ENCODE data around the gene CX3CR1.
"Not testable (repeated sequence)": the region's sequence is repeated elsewhere in the genome, so short reads cannot be mapped to it uniquely, and the experiment has no call there.

CX3CR1 gene, protein sequence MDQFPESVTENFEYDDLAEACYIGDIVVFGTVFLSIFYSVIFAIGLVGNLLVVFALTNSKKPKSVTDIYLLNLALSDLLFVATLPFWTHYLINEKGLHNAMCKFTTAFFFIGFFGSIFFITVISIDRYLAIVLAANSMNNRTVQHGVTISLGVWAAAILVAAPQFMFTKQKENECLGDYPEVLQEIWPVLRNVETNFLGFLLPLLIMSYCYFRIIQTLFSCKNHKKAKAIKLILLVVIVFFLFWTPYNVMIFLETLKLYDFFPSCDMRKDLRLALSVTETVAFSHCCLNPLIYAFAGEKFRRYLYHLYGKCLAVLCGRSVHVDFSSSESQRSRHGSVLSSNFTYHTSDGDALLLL

DNA sequence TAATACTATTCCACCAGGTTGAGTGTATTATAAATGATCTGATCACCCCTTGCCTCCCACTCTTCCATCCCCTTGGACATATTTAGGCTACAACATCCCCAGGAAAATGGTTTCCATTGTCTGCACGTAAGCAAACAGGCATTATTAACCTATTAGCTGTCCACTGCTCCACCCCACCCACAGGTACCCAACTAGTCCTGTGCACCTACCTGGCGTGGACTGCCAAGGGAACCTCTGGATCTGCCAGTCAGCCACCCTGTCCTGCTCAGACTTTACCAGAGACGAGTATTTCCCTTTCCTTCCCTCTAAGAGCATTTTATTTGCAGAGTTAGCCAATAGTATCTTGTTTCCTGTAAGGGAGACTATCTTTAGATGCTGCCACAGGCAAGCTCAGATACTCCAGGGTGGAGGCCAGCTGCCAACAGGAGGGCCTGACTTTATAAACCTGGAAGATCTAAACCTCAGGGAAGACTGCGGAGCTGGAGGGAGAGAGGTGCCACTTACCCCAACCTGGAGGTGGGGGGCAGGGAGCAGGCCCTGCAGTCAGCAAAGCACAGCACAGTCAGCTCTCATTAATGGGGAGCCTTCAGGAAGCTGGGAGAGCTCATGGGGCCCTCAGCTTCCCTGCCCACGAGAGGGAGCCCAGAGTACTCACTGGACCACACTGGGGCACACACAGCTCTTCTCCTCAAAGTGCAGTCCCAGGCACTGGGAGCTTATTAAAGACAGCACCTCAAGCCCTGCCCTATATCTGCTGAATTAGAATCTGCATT is at the start of gene CX3CR1:
CX3CR1 (minus strand) TSS at position 292 of the 773 bp plus-strand sequence. CDS start 13,527 bp downstream, outside the sequence.
- peak; percentile 18 for DNase-seq

DNA sequence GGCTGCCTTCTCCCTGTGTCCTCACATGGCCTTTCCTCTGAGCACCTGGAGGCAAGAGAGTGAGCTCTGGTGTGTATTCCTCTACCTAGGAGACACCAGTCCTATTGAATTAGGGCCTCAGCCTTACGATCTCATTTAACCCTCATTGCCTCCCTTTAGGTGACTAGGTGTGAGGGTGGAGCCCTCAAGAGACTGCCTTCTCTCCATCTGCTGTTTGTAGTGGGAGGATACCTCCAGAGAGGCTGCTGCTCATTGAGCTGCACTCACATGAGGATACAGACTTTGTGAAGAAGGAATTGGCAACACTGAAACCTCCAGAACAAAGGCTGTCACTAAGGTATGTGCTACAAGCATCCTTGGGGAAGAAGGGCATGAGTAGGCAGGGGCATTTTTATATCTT is 49.7 kb upstream of the CX3CR1 start, which contains the start of gene CCR8:
CCR8 (plus strand) TSS at position 217 of the 400 bp plus-strand sequence. CDS start 2,623 bp downstream, outside the sequence.
- DNase-seq: no peak

DNA sequence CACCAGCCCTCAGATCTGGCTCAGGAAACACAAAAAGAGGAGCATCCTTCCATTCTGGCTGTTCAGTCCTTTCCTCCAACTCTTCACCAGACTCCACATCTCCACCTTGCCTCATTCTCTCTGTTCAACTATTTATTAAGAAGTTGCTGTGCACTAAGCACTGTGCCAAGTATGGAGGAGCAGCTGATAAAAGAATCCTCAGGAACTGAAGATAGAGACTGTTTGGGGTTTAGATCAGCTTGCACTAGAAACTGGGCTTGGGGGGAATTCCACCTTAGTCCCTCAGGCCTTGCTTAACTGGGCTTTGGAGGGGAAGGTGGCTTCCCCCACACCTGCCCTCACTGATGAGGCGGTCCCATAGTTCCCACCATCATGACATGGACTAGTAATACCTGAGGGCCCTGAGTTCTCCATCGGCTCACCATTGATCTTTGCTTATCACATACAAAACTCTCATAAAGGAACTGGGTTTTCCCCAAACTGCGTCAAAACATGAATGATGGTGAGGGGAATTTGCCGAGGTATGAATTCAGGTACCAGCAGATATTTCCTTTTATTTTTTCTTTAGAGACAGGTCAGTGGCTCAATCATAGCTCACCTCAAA is 48.0 kb upstream of the CX3CR1 start:
- DNase-seq: peak; percentile 19

DNA sequence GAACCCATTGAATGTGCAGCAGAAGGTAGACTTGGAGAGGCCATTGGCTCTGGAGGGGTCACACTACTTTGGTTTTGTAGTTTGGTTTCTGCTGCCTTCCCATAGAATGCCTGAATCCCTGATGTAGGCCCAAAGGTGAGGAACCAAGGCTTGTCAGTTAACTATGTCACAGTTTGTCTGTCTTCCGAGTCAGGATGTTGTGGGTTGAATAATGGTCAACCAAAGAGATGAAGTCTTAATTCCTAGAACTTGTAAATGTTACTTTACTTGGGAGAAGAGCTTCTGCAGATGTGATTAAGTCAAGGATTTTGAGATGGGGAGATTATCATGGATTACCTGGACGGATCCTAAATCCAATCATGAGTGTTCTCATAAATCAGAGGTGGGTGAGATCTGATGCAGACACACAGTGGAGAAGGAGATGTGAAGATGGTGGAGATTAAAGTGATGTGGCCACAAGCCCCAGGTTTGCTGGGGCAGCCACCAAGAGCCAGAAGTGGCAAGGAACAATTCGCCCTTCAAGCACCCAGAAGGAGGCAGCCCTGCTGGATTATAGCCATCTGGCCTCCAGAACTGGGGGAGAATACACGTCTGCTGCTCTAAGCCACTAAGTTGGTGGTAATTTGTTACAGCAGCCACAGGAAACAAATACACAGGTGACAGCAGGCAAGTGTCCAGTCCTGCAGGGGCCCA is 47.4 kb upstream of the CX3CR1 start:
- DNase-seq: no peak

DNA sequence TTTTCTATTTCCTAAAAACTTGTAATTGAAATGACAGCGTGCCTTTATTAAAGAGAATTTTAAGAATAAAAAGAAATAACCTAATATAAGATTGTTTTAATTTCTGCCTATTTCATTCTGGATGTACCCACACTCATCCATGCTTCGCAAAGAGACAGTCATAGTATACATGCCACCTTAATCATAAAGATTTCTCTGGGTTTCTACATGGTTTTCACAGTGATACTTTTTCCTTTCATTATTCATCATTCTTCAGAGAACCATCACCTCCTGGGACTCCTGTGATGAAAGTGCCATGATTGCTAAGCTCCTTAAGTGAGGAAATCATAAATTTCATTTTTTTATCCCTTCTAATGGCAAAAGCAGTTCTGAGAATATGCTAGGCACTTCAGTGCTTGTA is 45.4 kb upstream of the CX3CR1 start:
- DNase-seq: no peak

DNA sequence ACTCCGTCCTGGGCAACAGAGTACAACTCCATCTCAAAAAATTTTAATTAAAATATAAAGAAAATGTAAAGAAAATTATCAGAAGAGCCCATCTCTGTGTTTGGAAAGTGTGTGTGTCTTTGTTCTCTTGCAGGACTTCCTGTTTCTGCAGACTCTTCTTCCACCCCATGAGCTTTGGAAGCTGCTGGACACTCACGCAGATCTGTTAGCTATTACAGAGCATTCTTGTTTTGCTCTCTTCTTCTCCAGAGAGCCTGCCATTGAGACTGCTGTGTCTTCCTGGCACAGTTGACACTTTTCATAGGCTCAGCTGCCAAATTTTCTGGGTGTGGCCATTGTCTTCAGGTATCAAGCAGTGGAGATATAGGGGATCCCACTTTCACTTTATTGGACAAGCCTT is 43.7 kb upstream of the CX3CR1 start:
- no peak for DNase-seq

DNA sequence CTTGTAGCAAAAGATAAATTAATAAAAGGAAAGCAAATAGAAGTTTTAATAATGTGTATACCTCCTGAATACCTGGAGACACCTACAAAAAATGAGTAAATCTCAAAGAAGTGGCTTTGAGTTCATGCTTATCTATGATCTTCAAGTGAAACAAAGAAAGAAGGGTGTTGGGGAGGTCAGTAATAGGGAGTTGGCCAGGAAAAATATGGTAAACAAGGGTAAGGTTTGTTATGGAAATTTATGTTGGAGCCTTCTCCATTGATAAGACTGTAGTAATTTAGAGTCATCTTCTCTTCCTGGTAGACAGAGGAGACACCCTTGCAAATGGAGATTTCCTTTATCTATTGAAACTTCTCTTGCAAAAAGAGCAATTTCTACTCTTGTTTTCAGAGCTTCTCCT is 43.1 kb upstream of the CX3CR1 start:
- no peak for DNase-seq

DNA sequence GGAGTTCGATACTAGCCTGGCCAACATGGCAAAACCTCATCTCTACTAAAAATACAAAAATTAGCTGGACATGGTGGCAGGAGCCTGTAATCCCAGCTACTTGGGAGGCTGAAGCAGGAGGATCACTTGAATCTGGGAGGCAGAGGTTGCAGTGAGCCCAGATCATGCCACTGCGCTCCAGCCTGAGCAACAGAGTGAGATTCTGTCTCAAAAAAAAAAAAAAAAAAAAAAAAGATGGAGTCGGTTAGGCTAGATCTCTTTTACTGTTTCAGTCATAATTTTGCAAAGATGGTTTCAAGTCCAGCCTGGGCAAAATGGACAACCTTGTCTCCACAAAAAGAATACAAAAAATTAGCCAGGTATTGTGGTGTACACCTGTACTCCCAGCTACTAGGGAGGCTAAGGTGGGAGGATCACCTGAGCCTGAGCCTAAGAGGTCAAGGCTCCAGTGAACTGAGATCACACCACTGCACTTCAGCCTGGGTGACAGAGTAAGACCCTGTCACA is 42.4 kb upstream of the CX3CR1 start:
- not testable (repeated sequence) for DNase-seq

DNA sequence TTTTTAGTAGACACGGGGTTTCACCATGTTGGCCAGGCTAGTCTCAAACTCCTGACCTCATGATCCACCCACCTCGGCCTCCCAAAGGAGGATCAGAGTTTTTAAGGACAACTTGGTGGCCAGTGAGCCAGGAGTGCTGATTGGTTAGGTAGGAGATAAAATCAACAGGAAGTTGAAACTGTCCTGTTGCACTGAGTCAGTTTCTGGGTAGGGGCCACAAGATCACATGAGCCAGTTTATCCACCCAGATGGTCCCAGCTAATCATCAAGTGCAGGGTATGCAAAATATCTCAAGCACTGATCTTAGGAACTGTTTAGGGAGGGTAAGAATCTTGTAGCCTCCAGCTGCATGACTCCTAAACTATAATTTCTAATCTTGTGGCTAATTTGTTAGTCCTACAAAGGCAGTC is 41.7 kb upstream of the CX3CR1 start:
- peak; percentile 9 for DNase-seq

DNA sequence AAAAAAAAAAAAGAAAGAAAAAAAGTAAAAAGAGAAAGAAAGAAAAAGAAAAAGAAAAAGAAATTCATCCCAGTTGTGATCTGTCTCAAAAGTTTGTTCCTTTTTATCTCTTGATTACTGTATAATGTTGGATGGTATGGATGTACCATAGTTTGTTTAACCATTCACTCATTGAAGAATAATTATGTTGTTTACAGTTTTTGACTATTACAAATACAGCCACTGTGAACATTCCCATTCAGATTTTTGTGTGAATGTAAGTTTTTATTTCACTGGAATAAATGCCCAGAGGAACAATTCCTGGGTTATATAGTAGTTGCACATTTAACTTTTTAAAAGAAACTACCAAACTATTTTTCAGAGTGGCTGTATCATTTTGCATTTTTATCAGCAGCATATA is 39.4 kb upstream of the CX3CR1 start:
- no peak for DNase-seq

DNA sequence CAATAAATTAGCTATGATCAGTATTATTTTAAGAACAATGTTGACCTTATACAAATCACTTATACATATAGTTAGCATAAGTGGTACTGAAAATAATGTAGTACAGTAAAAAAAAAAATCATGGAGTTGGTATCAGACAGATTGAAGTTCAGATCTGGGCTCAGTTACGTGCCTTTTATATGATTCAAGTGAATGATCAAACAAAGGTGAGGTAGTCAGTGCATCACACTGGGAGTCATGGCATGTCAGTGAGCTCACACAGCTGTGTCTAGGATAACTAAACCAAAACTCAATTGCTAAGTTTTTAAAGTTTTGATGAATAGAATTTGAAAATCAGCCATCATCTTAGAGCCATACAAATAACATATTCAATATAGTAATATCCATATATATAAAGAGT is 38.5 kb upstream of the CX3CR1 start:
- DNase-seq: no peak

DNA sequence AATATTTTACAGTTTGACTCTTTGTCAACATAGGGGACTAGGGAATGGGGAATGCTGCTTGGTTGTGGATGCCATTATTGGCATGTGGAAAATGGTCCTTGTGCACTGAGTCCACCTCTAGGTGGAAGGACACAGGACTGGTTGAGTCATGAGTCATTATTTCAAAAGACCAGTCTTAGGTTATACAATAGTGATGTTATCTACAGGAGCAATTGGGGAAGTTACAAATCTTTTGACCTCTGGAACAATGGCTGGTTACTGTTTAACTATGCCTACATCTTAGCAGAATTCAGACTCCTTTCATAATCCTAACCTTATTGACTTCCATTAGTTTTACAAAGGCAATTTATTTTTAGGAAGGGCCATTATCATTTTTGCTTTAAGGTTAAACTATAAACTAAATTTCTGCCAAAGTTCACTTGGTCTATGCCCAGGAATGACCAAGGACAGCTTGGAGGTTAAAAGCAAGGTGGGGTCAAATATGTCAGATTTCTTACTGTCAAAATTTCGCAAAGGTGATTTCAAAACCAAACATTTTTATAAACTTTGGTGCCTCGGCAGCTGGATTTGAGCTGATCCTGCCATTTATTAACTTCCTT is 37.8 kb upstream of the CX3CR1 start:
- DNase-seq: no peak

DNA sequence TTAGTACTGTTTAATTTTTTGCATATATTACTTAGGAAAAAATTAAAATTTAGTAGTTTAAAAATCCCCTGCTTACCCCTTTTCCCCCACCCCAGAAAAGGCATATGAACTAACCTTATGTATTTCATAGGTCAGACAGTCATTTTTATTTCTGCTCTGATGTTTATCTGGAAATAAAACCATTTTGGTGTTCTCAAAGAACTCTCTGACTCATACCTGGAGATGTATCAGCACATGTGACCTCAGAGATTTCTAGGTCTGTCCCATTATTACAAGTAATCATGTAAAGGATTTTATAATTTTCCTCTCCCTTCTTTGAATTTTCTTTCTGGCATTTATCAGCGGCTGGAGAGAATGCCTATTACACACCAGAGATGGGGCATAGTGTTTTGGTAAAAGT is 35.6 kb upstream of the CX3CR1 start:
- no peak for DNase-seq

DNA sequence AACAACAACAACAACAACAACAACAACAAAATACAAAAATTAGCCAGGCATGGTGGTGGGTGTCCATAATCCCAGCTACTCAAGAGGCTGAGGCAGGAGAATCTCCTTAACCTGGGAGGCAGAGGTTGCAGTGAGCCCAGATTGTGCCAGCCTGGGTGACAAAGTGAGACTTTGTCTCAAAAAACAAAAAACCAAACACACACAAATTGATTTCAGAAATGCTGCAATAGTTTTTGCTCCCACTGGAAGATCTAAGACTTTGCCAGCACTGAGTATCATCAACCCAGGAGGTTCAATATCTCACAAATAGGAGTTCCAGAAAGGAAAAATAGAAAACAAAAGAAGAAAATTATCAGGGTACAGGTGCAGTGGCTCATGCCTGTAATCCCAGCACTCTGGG is 33.5 kb upstream of the CX3CR1 start:
- DNase-seq: no peak

DNA sequence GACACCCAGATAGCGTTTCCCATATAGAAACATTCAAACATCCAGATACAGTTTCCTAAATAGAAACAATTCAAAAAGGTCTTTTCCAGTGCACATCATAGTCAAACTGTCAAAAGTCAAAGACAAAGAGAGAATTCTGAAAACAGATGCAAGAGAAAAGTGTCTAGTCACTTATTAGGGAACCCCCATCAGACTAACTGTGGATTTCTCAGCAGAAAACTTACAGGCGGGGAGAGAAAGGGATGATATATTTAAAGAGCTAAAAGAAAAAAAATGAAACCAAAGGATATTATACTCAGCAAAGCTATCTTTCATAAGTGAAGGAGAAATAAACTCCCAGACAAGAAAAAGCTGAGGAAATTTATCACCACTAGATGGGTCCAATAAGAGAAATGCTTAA is 22.3 kb upstream of the CX3CR1 start:
- no peak for DNase-seq

DNA sequence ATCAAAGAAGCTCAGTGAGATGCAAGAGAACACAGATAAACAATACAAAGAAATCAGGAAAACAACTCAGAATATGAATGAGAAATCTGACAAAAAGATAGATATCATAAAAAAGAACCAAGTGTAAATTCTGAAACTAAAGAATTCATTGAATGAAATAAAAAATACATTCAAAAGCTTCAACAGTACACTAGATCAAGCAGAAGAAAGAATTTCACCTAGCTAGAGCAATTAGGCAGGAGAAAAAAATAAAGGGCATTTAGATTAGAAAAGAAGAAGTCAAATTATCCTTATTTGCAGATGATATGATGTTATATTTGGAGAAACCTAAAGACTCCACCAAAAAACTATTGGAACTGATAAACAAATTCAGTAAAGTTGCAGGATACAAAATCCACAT is 19.4 kb upstream of the CX3CR1 start:
- DNase-seq: no peak

DNA sequence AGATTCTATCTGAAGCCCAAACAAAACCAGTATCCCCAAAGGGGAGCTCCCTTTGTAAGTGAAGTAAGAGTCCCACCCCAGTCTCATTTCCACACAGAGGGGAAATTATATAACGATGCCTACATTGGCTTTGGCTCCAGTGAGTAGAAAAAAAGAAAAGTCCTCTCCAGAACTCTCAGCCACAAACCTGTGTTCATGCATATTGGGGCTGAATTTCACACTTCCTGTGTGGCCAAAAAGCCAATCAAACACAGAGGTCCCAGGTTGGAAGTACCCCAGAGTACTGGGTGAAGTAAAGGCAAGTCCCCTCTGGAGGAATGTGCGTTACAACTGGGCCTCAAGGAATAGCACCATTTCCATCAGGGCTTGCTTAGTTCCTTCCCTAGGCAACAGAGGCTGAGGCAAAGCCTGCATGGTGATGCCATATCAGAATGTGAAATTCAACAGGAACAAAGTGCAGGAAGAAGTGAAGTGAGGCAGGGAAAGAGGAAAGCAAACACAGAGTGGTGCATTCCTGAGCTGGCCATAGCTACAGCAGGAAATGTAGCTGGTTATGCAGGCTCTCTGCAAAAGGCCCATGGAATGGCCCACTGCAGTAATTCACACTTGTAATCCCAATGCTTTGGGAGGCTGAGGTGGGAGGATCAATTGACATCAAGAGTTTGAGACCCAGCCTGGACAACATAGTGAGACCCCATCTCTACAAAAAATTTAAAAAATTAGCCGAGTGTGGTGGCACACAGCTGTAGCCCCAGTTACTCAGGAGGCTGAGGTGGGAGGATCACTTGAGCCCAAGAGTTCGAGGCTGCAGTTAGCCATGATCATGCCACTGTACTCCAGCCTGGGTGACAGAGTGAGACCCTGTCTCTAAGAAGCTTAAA is 16.6 kb upstream of the CX3CR1 start:
- DNase-seq: no peak

DNA sequence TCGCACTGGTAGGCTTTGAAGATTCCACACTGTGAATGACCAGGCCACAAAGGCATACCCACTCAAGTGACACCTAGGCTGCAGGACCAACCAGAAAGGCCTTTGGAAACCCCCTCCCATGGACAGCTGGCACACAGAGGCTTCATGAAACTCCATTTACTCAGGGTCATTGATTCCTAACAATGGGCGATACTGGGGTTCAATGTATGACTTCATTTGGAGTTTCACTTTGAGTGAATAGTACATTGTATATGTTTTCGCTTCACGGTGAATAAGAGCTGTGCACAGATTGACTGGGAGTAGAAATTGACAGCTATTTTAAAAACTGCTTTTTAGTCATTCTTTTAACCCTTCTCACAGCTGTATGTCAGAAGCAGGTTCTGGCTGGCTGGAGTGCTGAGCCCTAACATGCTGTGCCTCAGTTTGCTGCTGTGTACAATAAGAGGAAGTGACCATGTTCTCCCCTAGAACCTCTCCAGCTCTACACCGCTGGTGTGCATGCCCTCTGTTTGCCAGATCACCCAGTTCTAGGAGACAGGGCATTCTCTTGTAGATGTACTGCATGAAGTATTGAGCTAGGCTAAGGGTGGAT is 15.4 kb upstream of the CX3CR1 start:
- no peak for DNase-seq

DNA sequence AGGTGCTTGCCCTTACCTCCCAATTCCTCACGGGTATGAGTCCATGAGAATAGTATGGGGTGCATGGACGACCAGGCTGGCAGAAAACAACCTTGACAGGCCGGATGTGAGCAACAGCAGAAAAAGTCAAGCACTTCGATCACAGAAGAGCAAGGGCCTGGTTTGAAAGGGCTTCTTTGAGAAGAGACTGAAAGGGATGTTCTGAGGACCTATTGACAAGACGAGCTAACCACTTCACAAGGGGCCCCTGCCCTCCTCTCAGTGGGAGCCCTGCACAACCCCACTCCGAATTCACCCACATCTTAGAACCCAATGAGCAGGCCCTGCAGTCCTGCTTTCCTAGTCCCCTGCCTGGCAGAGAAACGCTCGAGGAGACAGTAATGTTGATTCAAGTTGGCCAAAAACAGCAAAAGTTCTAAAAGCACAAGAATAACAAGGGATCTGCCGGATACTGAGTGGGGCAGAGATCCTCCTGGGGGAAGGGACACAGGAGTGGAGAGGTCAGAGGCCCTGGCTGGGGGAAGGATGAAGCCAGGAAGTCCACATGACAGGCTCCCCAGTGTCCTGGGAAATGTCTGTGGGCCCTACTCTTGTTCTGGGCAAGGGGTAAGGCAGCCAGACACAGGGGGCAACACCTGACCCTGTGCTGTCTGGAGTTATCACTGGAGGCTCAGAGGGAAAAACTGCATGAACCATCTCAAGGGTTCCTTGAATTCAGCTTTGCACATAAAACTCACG is 14.8 kb upstream of the CX3CR1 start:
- no peak for DNase-seq

DNA sequence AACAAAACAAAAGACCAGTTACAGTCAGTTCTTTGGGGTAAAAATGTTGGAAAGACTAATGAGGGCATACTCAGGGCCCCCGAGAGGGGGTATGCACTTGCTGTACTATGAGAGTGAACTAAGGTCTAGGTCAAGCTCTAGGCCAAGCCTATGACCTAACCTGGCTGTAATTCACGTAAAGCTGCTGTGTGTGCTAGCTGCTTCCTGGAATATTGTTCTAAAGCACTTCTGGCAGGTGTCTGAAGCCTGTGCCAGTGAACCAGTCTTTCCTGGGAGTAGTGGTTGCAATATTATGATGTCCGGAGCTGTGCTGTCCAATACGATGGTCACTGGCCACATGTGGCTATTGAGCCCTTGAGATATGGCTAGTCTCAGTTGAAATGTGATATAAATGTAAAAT is 13.1 kb upstream of the CX3CR1 start:
- no peak for DNase-seq

All from CD4-positive, alpha-beta T cell treated with Interleukin-4 for 4 hours (primary cell).